Measurements from ENCODE around the gene IFIT1B.
"Not testable (repeated sequence)": the region's sequence is repeated elsewhere in the genome, so short reads cannot be mapped to it uniquely, and the experiment has no call there.

The IFIT1B gene

DNA sequence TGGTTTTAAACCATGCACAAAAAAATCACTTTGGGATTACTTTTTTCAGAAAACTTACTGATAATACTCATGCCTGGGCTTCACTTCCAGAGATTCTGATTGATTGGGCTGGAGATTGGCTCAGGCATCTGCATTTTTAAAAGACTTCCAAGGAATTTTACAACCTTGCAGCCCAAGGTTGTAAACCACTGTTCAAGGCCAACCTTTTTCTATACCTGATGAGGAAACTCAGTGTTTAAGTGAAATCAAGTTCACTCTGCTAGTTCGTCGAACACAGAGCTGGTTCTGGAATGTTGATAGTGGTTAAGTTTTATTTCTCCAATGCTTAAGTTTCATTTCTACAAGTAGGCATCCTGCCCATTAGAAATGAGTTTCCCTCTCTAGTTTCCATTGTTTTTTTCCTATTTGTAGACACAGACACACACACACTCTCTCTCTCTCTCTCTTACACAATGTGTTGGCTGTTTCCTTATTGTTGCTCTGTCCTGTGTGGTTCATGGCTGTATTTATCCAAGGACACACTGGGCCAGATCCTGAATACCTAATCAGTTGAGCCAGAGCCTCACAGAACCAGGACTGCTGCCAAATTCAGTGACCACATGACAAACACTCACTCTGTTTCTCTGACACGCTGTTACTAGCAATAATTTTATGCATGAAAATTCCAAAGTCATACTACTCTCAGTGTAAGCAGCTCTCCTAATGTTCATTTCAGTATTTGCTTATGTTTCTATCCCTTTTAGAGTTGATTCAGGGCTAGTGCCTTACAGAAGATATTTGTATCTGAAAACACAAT, 3.7 kb upstream of the IFIT1B start:
- in situ Hi-C loops (cut with HindIII; ENCODE audit: low sequenced_read_pairs): loop anchor here (5.0 kb wide), 1 partner anchor 107 kb away; no protein-coding TSS in a partner anchor

DNA sequence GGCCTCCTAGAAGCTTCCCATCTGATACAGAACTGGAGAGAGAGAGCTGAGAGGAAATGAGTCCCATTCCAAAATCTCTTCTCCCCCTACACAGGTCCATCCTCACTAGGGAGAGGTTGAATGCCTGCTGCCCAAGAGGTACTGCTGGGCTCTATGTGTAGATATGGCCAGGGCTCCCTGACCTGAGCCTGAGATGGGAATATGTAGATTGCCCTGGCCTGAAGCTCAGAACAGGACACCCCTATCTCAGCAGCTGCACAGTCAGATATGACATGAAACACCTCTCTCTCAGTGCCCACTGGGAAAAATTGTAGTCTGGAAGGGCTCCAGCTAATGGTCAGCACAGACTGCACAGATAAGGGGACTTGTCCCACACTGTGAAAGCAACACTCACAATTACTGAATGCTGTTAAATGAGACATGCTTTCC, 3.1 kb upstream of the IFIT1B start:
- in situ Hi-C loops (cut with HindIII; ENCODE audit: low sequenced_read_pairs): loop anchor here (5.0 kb wide), 1 partner anchor 107 kb away; no protein-coding TSS in a partner anchor

DNA sequence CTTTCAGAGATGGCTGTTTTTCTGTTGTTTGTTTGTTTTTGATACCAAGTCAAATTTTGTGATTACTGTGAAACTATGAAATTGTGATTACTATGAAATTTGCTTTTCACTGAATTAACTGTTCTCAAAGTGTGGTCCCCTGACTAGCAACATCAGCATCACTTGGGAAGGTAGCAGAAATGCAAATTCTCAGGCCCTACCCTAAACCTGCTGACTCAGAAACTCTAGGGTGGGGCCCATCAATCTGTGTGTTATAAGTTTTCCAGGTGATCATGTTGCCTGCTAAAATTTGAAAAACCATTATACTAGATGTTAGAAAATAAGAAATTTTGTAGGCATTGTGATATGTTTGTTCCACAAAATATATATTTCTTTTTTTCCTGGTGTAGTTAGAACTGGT, 1.2 kb downstream of the IFIT1B start:
- in situ Hi-C loops (cut with HindIII; ENCODE audit: low sequenced_read_pairs): no loop called here

DNA sequence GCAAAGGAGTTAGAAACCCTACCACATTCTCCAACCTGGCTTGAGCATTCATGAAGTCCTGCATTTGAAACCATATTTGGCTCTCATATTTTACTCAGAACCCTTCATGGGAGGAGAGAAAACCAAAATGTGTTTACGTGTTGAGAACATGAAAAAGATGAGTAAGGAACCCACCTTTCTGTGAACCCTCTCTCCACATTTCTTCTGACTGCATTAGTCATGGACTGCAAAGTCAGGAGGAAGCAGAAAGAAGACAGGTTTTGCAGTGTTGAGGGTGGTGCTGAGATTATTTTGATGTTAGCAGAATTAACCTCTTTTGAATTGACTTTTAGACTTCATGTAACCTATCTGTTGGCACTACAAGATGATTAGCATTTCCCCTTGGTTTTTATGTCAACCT, 4.9 kb downstream of the IFIT1B start:
- in situ Hi-C loops (cut with HindIII; ENCODE audit: low sequenced_read_pairs): loop anchor here (5.0 kb wide), 1 partner anchor 75 kb away; no protein-coding TSS in a partner anchor

DNA sequence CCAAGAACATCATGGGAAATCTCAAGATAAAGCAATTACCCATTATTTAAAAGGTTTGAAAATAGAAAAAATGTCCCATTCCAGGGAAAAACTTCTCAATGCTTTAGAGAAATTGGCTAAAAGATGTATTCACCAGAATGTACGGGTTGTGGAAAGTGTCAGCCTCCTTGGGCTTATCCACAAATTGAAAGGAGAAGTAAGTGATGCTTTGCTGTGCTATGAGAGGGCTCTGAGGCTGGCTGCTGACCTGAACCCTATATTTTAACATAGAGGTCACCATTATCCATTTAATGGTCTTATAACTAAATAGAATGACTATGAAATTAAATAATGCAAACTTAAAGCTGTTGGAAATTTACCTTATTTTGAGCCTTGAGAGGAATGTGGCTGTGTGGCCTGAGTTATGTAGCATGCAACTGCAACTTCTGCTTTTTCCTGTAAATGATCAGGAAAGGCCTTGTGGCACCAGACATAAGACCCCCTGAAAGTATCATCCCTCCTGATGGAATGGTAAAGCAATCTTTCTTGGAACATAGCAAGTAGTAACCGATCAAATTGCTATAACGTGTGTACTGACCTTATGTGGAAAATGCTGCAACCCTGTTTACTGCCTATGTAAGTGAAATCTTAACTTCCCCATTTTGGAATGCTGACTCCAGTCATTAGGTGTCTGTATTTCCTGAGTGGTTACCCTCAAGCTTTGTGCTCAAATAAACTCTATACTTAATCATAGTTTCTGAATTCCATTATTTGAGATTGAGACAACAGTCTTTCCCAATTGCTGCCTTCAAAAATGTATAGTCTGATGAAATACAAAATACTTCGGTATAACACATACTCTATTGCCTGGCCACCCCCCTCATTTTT, 6.9 kb downstream of the IFIT1B start:
- in situ Hi-C loops (cut with HindIII; ENCODE audit: low sequenced_read_pairs): loop anchor here (5.0 kb wide), 1 partner anchor 77 kb away; no protein-coding TSS in a partner anchor

DNA sequence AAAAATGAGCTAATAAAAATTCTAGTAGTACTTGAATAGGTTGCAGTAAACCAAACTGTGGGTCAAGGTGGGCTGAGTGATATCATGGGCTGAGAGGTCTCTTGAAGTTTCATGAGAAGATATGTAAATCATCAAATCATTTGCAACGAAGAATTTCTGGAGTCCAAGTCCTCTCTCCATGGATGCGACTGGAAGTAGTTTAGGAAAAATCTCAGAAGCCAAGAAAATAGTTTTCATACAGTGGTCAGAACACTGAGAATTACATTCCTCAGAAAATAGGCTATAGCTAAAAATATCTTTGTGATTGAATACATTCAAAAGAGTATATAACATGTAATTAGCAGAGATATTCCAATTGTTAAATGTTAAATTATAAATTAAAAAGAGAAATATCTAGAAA, 10.9 kb downstream of the IFIT1B start:
- in situ Hi-C loops (cut with HindIII; ENCODE audit: low sequenced_read_pairs): no loop called here

DNA sequence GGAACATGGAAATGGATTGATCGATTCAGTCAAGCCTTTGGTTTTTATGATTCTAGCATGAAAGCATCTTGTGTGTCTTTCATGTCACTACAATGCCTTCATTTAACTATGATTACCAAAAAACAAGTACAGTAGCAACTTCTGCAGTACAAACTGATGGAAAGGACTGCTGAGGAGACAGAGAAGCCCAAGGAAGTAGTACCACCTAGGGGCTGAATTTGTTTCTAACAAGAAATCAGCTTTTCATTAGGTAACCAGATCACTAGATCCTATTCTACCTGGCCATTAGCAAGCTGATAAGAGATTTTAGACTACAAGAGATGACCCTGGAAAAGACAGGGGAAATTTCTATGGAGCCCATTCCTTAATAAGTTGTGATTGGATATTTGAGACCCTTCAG, 11.4 kb downstream of the IFIT1B start:
- in situ Hi-C loops (cut with HindIII; ENCODE audit: low sequenced_read_pairs): no loop called here

DNA sequence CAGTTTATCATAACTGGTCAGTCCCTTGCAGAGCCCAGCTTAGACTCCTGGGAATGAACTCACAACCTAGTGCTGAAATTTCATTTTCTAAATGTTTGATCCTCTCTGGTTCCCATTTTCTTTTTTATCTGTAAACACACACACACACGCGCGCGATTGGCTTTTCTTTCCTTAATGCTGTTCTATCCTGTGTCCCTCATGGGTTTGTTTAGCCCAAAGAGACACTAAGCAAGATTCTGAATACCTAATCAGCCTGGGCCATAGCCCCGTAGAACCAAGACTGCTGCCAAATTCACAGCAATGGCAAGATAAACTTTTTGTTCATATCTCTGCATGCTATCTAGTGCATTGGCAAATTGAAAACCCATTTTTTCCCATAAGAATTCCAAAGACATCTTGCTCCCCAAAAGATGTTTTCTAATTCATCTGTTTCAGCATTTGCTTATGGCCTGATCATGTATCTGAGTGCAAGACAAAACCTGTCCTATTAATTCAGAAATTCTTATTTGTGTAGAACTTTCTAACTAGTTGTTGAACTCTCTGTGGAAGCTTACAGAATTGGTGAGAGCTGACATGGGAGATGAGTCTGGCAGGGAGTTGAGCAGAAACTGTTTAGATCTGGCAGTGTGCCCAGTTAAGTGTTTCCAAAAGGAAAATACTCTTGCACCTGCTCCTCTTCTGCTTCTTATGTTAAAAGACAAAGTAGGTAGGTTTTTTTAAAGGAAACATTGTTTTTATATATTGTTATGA, 12.8 kb downstream of the IFIT1B start:
- in situ Hi-C loops (cut with HindIII; ENCODE audit: low sequenced_read_pairs): no loop called here

DNA sequence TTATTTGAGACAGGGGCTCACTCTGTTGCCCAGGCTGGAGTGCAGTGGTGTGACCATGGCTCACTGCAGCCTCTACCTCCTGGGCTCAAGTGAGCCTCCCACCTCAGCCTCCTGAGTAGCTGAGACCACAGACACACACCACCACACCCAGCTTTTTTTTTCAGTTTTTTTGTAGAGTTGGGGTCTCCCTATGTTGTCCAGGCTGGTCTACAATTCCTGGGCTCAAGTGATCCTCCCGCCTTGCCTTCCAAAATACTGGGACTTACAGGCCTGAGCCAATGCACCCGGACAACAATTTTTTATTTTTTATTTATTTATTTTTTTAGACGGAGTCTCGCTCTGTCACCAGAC, 13.3 kb downstream of the IFIT1B start:
- in situ Hi-C loops (cut with HindIII; ENCODE audit: low sequenced_read_pairs): not testable (repeated sequence)

DNA sequence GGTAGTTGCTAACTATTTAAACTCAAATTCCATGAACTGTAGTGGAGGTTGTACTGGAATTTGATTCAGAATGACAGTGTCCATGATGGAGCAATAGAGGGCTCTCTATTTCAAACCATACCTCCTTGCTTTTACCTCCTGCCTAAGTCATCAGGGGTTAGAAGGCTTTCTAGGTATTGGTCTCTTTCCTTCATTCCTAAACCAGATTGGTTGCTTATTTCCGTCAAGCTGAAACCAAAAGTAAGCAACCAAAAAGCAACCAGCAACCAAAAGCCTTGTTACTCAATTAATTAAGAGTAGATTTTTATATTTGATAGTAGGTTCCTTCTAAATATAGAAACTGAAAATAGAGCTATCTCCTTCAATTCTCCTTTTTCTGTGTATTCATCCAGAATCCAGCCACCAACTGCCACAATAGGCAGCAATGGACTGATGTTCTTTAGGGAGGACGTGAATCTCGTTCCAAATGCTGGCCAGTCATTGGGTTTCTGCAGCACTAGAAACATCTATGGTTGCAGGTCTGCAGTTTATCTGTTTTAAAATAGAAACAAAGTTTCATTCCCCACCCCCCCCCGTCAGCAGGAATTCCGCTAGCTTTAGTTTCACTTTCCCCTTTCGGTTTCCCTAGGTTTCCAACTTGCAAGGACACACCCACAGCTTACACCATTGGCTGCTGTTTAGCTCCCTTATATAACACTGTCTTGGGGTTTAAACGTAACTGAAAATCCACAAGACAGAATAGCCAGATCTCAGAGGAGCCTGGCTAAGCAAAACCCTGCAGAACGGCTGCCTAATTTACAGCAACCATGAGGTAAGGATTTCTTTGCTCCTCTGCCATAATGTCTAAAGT, 14.3 kb downstream of the IFIT1B start, which contains the start of gene IFIT1:
Gene IFIT1, plus strand, starts transcription at position 717 of the 850 bp plus-strand sequence. Its CDS starts 90 bp downstream, at position 807.
- in situ Hi-C loops (cut with HindIII; ENCODE audit: low sequenced_read_pairs): no loop called here

DNA sequence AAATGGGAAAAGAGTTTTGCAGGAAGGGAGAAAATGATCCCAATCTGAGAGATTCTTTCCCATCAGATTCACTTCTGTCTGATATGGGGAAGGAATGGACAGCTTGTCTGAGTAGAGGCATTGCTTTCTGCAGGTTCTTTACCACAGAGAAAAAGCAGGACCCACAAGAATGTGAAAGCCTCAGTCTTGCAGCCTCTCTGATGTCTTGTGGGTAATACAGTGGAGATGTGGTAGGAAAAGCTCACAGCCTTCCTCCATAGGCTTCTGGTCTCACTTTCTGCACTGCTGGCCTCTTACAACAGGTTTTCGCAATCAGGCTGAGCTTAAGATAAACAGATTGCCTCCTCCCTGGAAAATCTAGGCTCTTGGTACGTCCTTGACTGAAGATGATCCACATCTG, 15.1 kb downstream of the IFIT1B start:
- in situ Hi-C loops (cut with HindIII; ENCODE audit: low sequenced_read_pairs): no loop called here

DNA sequence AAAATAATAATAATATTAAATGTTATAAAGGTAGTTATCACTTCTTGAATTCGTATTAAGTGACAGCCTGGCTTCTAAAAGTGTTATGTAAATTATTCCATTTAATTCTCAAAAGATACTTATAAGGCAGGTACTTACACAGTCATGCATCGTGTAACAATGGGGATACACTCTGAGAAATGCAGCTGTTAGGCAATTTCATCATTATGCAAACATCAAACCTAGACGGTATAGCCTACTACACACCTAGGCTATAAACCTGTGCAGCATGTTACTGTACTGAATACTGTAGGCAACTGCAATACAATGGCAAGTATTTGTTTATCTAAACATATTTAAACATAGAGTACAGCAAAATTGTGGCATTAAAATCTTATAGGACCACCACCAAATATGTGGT, 16.0 kb downstream of the IFIT1B start:
- in situ Hi-C loops (cut with HindIII; ENCODE audit: low sequenced_read_pairs): no loop called here

DNA sequence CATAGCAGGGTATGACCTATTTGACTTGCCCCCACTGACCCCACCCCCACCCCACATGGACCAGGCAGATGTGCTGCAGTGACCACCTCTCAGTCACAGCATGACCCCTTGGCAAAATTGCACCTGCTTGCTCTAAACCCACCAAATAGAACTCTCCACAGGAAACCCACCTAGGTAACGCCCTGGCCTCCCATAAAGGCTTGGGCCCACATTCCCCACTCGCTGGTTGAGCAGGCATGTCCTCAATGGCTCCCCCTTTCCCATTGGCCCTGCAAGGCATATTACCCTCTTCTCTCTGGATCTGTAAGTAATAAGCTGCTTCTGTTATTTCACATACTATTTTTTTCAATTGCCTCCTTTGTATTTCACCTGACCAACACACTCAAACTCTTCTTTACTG, 17.3 kb downstream of the IFIT1B start:
- in situ Hi-C loops (cut with HindIII; ENCODE audit: low sequenced_read_pairs): no loop called here

DNA sequence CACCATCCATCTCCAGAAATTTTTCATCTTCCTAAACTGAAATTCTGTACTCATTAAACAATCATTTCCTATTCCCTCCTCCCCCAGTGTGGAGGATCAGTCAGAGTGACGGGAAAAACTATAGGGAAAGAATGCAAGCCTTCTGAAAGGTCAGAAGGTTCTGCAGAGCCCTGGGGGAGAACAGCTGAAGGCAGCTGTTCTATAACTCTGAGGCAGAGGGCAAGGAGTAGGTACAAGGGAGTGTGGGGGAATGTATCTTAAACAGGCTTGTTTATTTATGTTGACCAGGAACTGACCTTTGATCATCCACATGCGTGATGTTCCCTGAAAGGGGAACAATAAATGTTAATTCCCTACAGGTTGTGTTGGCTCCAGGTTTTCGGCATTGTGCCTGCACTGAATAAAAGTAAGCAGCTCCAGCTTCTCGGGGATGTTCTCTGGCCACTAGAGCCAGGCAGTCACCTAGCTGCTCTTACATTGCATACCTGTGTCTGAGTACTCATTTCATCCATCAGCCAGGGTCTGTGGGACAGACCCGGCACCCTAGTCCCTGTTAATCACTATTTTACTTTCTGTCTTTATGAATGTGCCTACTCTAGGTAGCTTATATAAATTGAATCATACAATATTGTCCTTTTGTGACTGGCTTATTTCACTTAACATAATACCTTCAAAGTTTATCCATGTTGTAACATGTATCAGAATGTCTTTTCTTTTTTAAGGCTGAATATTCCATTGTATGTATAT, 20.3 kb downstream of the IFIT1B start:
- in situ Hi-C loops (cut with HindIII; ENCODE audit: low sequenced_read_pairs): no loop called here

DNA sequence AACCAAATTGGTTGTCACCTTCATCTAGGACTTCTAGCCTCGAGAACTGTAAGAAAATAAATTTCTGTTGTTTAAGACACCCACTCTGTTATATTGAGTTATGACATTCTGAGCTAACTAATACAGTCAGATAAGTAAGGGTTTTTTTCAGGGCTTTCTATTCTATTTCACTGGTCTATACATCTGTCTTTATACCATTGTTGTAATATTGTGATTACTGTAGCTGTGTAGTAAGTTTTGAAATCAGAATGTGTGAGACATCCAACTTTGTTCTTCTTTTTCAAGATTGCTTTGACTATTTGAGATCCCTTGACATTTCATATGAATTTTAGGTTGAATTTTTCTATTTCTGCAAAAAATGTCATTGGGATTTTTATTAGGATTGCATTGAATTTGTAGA, 22.1 kb downstream of the IFIT1B start:
- in situ Hi-C loops (cut with HindIII; ENCODE audit: low sequenced_read_pairs): loop anchor here (25.0 kb wide), 1 partner anchor 1187 kb away; no protein-coding TSS in a partner anchor

DNA sequence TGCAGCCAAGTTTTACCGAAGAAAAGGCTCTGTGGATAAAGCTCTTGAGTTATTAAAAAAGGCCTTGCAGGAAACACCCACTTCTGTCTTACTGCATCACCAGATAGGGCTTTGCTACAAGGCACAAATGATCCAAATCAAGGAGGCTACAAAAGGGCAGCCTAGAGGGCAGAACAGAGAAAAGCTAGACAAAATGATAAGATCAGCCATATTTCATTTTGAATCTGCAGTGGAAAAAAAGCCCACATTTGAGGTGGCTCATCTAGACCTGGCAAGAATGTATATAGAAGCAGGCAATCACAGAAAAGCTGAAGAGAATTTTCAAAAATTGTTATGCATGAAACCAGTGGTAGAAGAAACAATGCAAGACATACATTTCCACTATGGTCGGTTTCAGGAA, 25.2 kb downstream of the IFIT1B start:
- in situ Hi-C loops (cut with HindIII; ENCODE audit: low sequenced_read_pairs): loop anchor here (25.0 kb wide), 1 partner anchor 1184 kb away; no protein-coding TSS in a partner anchor

DNA sequence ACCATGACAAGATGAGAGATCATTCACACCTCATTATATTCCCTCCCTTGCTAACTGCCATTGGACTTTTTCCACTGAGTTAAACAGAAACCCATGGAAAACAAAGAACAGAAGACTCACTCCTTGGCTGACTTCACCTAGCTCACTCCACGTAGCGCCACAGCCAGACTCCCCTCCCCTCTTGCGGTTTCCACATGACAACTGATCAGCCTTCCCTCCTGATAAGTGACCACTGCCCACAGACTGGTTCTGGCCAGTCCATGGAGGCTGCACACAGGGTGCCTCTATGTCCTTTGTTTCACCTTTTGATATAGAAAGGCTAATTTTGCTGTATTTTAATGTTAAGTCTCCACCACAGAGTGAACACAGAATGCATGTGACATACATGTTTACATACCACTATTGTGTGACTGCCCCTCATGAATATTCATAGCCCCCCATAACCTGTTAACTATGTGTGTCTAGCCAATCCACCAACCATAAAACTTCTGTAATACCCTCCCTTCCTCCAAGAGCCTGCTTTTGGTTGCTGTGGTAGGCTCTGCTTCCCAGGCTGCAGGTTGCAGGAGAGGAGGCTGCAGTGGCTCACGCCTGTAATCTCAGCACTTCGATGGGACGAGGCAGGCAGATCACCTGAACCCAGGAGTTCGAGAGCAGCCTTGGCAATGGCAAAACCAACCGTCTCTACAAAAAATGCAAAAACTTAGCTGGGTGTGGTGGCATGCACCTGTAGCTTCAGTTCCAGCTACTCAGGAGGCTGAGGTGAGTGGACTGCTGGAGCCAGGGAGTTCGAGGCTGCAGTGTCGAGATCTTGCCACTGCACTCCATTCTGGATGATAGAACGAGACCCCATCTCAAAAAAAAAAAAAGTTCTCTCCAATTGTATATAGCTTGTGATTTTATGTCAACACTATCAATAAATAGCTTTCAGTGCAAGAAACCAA, 26.5 kb downstream of the IFIT1B start:
- in situ Hi-C loops (cut with HindIII; ENCODE audit: low sequenced_read_pairs): loop anchor here (25.0 kb wide), 1 partner anchor 1183 kb away; no protein-coding TSS in a partner anchor

DNA sequence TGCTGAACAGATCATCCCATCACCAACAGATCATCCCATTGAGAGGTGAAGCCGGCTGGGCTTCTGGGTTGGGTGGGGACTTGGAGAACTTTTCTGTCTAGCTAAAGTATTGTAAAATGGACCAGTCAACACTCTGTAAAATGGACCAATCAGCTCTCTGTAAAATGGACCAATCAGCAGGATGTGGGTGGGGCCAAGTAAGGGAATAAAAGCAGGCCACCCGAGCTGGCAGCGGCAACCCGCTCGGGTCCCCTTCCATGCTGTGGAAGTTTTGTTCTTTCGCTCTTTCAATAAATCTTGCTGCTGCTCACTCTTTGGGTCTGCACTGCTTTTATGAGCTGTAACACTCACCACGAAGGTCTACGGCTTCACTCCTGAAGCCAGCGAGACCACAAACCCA, 28.3 kb downstream of the IFIT1B start:
- in situ Hi-C loops (cut with HindIII; ENCODE audit: low sequenced_read_pairs): loop anchor here (25.0 kb wide), 1 partner anchor 1181 kb away; no protein-coding TSS in a partner anchor
